Measurements from ENCODE around the gene EPHB3. TPM values are rescaled to one million over a fixed set of nuclear protein-coding genes. Genes with fewer than 3 reads are reported as not detected.

Gene EPHB3
- total RNA-seq, 1 donor from 2014 or later: 17.7 TPM

- Histone ChIP-seq H3K4me1 (no peaks in the 10 kb centered on the region), H3K36me3 (no peaks in the 10 kb centered on the region), H3K4me3 (no peak overlapping the region), H3K9me3 (no peaks in the 10 kb centered on the region), H3K27ac (no peak overlapping the region), H3K27me3 (no peaks in the 10 kb centered on the region)
- intact Hi-C loops (cut with DNase I): no loop called here
- no peak for DNase-seq (ENCODE audit: extremely low spot score in 2 of 2)
- TF ChIP-seq POLR2AphosphoS5 (IDR thresholded peaks at IDR 0.05; ENCODE audit: insufficient read depth in 1 of 2, low read depth in 1 of 2) (no peak), POLR2A (IDR thresholded peaks at IDR 0.05) (no peak), CTCF (IDR thresholded peaks at IDR 0.05) (no peak)
Observed at GRCh38 chr3:184629555-184630160, 68.1 kb downstream of the EPHB3 start.

- no peak for TF ChIP-seq CTCF (IDR thresholded peaks at IDR 0.05)
- no peak for TF ChIP-seq POLR2A (IDR thresholded peaks at IDR 0.05)
- TF ChIP-seq POLR2AphosphoS5 (IDR thresholded peaks at IDR 0.05; ENCODE audit: insufficient read depth in 1 of 2, low read depth in 1 of 2): no peak
- Histone ChIP-seq H3K4me3 (no peak overlapping the region), H3K9me3 (no peaks in the 10 kb centered on the region), H3K36me3 (no peaks in the 10 kb centered on the region), H3K4me1 (peaks cover 4% of the 10 kb centered on the region), H3K27ac (no peak overlapping the region), H3K27me3 (no peaks in the 10 kb centered on the region)
- intact Hi-C loops (cut with DNase I): no loop called here
- DNase-seq (ENCODE audit: extremely low spot score in 2 of 2): no peak
Observed at GRCh38 chr3:184630861-184631471, 69.4 kb downstream of the EPHB3 start.

GRCh38 chr3:184631472-184631861 lies 69.9 kb downstream of the EPHB3 start:
- Histone ChIP-seq H3K36me3 (no peaks in the 10 kb centered on the region), H3K9me3 (no peaks in the 10 kb centered on the region), H3K27ac (no peak overlapping the region), H3K4me1 (peaks cover 4% of the 10 kb centered on the region), H3K4me3 (no peak overlapping the region), H3K27me3 (no peaks in the 10 kb centered on the region)
- no peak for TF ChIP-seq POLR2AphosphoS5 (IDR thresholded peaks at IDR 0.05; ENCODE audit: insufficient read depth in 1 of 2, low read depth in 1 of 2)
- TF ChIP-seq POLR2A (IDR thresholded peaks at IDR 0.05): no peak
- no peak for TF ChIP-seq CTCF (IDR thresholded peaks at IDR 0.05)
- DNase-seq (ENCODE audit: extremely low spot score in 2 of 2): no peak
- intact Hi-C loops (cut with DNase I): no loop called here

Other genes starting within 250 kb of the EPHB3 start
- 207 TPM for gene EIF4G1, start 247.2 kb upstream of the EPHB3 start, total RNA-seq
- gene FAM131A, start 224.2 kb upstream of the EPHB3 start, total RNA-seq: 28.5 TPM
- 8.1 TPM for gene CLCN2, start 200.2 kb upstream of the EPHB3 start, total RNA-seq
- gene POLR2H, start 200.1 kb upstream of the EPHB3 start, total RNA-seq: 64.3 TPM
- 0.74 TPM for gene THPO, start 183.6 kb upstream of the EPHB3 start, total RNA-seq
- 32.7 TPM for gene CHRD, start 181.7 kb upstream of the EPHB3 start, total RNA-seq
- 25.5 TPM for gene MAGEF1, start 150.3 kb downstream of the EPHB3 start, total RNA-seq